Loucy (cell line): ENCODE measurements around the gene SLC2A4RG.

ENCODE experiments used
- CTCF ChIP-seq: fragments of 200-600 bp; sonication (generic); conservative IDR thresholded peaks from 2 replicates; pipeline ENCODE4 v1.5.1; 2014; ENCODE audit warnings: mild to moderate bottlenecking, antibody characterized with exemption, low read length
- EZH2phosphoT487 ChIP-seq: fragments of 200-600 bp; IDR thresholded peaks from 2 replicates; pipeline ENCODE4 v1.6.1; 2018; ENCODE audit warnings: antibody characterized with exemption, mild to moderate bottlenecking, moderate library complexity, borderline replicate concordance

DNA sequence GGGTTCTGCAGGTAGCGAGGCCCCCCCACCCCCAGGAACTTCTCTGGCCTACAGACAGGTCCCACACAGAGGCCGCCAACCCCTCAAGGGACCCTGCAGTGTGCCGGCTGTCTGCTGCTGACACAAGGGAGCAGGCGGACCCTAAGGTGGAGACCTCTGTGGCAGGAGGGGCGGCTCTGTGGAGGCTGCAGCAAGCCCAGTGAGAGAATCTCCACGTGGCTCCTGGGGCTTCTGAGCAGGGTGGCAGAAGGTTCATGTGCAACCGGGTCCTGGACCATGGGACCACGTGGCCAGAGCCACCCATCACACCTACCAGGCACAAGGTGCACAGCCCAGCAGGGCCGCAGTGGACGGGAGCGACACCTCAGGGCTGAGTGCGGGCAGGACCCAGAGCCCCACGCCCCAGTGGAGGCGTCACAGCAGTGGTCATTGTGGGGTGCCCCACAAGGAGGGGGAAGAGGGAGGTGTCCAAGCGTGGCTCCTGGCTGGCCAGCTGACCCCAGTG, 36.1 kb upstream of the SLC2A4RG start:
- TF ChIP-seq CTCF (no peak), EZH2phosphoT487 (no peak)
